GM10266 (cell line): Measurements from ENCODE around the gene HMGCL.
"Not testable (repeated sequence)": the region's sequence is repeated elsewhere in the genome, so short reads cannot be mapped to it uniquely, and the experiment has no call there.

ENCODE experiments used
- DNase-seq: peaks from one replicate; pipeline ENCODE4 v3.0.0; 2012; ENCODE audit errors: extremely low spot score
- CTCF ChIP-seq: IDR thresholded peaks from 2 replicates; pipeline ENCODE4 v1.5.1; 2012; ENCODE audit warnings: mild to moderate bottlenecking, low read depth; ENCODE audit not compliant: control insufficient read depth, insufficient read depth; ENCODE audit errors: missing control alignments

Gene HMGCL

GRCh38 chr1:23864801-23865542 lies 39.7 kb upstream of the HMGCL start:
- TF ChIP-seq CTCF, result no peak
- DNase-seq, result no peak

GRCh38 chr1:23862640-23863039 lies 37.4 kb upstream of the HMGCL start:
- no peak for DNase-seq
- no peak for TF ChIP-seq CTCF

GRCh38 chr1:23854568-23854967 lies 29.3 kb upstream of the HMGCL start:
- DNase-seq, result peak; percentile 48
- peak; percentile 20 for TF ChIP-seq CTCF

- DNase-seq, result not testable (repeated sequence)
Observed at GRCh38 chr1:23853124-23853523, 27.9 kb upstream of the HMGCL start.

- not testable (repeated sequence) for DNase-seq
Observed at GRCh38 chr1:23851406-23851805, 26.2 kb upstream of the HMGCL start.

GRCh38 chr1:23848673-23849616 lies 23.7 kb upstream of the HMGCL start:
- no peak for TF ChIP-seq CTCF
- DNase-seq, result no peak

GRCh38 chr1:23847482-23848095 lies 22.4 kb upstream of the HMGCL start:
- not testable (repeated sequence) for DNase-seq

- DNase-seq, result no peak
Observed at GRCh38 chr1:23845163-23845562, 19.9 kb upstream of the HMGCL start.

More at GRCh38 chr1:23845163-23845562, 19.9 kb upstream of the HMGCL start:
- no peak for TF ChIP-seq CTCF
